T-helper 17 cell (primary cell): ENCODE results near the gene MICALL2. TPM values are rescaled to one million over a fixed set of nuclear protein-coding genes. Genes with fewer than 3 reads are reported as not detected.

Experiments used
- ATAC-seq: fragments of 150-1000 bp; cut with Tn5 transposase; 2 replicates; pipeline ENCODE4 v1.10.0; 2021; ENCODE audit warnings: mild to moderate bottlenecking, moderate library complexity
- DNase-seq, 3 donors: peaks; one replicate each; pipeline versions ENCODE4 v3.0.0 to v3.0.0-alpha.2; 2020 to 2021
- H3K9me3 ChIP-seq: one replicate; pipeline ENCODE4 v1.7.0; 2013; ENCODE audit warnings: low read length, mild to moderate bottlenecking; ENCODE audit not compliant: control insufficient read depth, poor library complexity, severe bottlenecking
- H3K27ac Mint-ChIP-seq: one replicate; pipeline ENCODE4 v1.8.0; 2022; ENCODE audit warnings: mild to moderate bottlenecking, moderate library complexity, mixed read lengths
- H3K27me3 Mint-ChIP-seq: one replicate; pipeline ENCODE4 v1.8.0; 2022; ENCODE audit warnings: mixed read lengths
- H3K36me3 Mint-ChIP-seq: one replicate; pipeline ENCODE4 v1.8.0; 2022; ENCODE audit warnings: low read depth, mixed read lengths
- H3K4me1 Mint-ChIP-seq: one replicate; pipeline ENCODE4 v1.8.0; 2022; ENCODE audit warnings: mild to moderate bottlenecking, mixed read lengths
- H3K4me3 Mint-ChIP-seq: one replicate; pipeline ENCODE4 v1.8.0; 2022; ENCODE audit warnings: mild to moderate bottlenecking, moderate library complexity, mixed read lengths
- total RNA-seq, 4 donors: library from RNA in 2 of 4; stranded (reverse) in 2 of 4; gene quantifications; one replicate each; pipeline ENCODE4 v1.2.3 and lab custom pipeline; 2022 to 2026

The MICALL2 gene
- total RNA-seq, 2 donors from 2014 or later: 3.2 to 3.4 TPM

DNA sequence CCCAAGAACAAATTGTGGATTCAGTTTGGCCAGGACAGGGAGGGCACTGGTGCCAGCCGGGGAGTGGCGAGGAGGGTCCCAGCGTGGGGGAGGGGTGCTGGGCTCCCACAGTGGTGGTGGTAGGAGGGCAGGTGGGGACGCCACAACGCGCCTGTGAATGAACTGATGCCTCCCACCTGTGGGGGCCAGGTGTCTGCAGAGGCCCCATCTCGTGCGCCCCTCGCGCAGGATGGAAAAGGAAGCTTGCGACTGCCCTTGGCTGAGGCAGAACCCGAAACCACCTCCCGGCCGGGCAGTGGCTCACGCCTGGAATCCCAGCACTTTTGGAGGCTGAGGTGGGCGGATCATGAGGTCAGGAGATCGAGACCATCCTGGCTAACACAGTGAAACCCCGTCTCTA lies 72.0 kb downstream of the MICALL2 start:
- no peaks in the 10 kb centered on the region for H3K4me1 Mint-ChIP-seq
- no peak overlapping the region for H3K27ac Mint-ChIP-seq
- DNase-seq (no peak), ATAC-seq (no peak)
- H3K4me3 Mint-ChIP-seq: no peak overlapping the region
- H3K36me3 Mint-ChIP-seq: peaks cover 3% of the 10 kb centered on the region
- no peaks in the 10 kb centered on the region for H3K9me3 ChIP-seq
- H3K27me3 Mint-ChIP-seq: peaks cover 11% of the 10 kb centered on the region

DNA sequence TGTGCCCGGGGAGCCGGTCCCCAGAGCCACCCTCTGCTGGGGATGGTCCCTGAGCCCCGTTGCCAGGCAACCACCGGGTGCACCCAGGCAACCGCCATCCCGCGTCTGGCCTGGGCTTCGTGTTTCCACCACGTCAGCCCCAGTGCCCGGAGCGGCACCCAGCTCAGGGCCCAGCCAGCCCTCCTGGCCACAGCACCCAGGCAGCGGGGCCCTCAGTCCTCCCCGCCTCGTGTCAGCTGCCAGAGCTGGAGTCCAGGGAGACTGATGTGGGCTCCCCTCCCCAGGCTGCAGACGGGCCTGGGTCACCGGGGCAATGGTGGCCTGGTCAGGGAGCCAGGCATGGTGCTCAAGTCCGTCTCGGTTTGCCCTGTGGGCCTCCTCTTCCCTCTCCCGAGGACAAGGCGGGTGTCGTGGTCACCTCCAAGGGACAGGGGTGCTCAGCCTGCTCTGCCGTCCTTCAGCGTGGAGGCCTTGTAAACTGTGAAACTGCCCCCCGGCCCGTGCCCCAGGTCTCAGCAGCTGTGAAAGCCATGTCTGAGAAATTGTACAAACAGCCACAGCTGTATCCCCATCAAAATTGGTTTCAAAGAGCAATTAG lies 72.5 kb downstream of the MICALL2 start:
- no peak overlapping the region for H3K4me3 Mint-ChIP-seq
- ATAC-seq: no peak

DNA sequence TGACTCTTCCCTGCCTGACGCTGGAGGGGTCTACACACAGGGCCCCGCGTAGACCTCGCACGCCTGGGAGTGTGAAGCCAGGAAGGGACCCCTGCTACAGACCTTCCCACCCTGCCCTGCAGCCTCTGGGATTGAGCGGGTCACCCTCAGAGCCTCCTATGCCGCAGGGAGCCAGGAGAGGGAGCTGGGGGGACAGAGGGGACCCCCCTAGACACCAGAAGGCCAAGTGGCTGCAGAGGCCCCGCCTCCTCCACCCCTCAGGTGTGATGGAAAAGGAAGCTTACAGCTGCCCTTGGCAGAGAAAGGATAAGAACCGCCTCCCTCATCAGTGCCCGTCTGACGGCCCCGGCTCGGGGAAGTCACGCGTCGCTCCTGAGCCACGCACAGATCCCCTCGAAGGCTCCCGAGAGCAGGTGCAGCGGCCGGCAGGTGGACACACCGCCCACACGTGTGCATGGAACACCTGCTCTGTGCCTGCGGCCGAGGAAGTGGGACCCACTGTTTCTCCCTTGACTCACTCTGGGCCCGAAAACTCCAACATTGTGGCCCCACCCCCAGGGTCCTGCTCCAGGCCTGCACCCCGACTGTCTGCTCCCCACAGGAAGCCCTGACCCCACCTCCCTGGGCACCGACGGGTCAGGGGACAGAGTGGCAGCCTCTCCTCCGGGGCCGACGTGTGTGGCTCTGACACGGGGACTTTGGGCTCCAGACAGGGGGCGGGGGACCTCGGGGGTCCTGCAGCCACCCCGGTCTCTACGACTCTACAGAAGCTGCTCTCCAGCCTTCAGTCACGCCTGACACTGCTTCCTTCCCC lies 73.3 kb downstream of the MICALL2 start:
- Mint-ChIP-seq H3K27me3 (peaks cover 10% of the 10 kb centered on the region), H3K27ac (no peak overlapping the region), H3K4me3 (no peak overlapping the region), H3K36me3 (peaks cover 3% of the 10 kb centered on the region), H3K4me1 (no peaks in the 10 kb centered on the region)
- ATAC-seq (no peak), DNase-seq (no peak)
- H3K9me3 ChIP-seq: no peaks in the 10 kb centered on the region

More for the DNA sequence above, 72.5 kb downstream of the MICALL2 start:
- Mint-ChIP-seq H3K36me3 (peaks cover 3% of the 10 kb centered on the region), H3K27me3 (peaks cover 10% of the 10 kb centered on the region), H3K27ac (no peak overlapping the region), H3K4me1 (no peaks in the 10 kb centered on the region)
- no peak for DNase-seq
- H3K9me3 ChIP-seq: no peaks in the 10 kb centered on the region

- Mint-ChIP-seq H3K36me3 (peaks cover 3% of the 10 kb centered on the region), H3K27me3 (peaks cover 10% of the 10 kb centered on the region), H3K4me3 (no peak overlapping the region), H3K27ac (no peak overlapping the region), H3K4me1 (no peaks in the 10 kb centered on the region)
- ATAC-seq (no peak), DNase-seq (no peak)
- H3K9me3 ChIP-seq: no peaks in the 10 kb centered on the region
Measured at GRCh38 chr7:1385086-1385808, 74.0 kb downstream of the MICALL2 start.

Other genes with a start within 250 kb of the MICALL2 start
- gene UNCX, start 226.6 kb downstream of the MICALL2 start, total RNA-seq: not detected
- gene INTS1, start 44.9 kb upstream of the MICALL2 start, total RNA-seq: 10 to 100 TPM; 88.2 to 89.4 TPM
- 10 to 100 TPM; 55.8 to 56.4 TPM for gene MAFK, start 71.2 kb upstream of the MICALL2 start, total RNA-seq
- not detected for gene TMEM184A, start 96.7 kb upstream of the MICALL2 start, total RNA-seq
- 10 to 100 TPM; 22.8 to 23.6 TPM for gene PSMG3, start 110.6 kb upstream of the MICALL2 start, total RNA-seq
- not detected for gene ELFN1, start 210.8 kb upstream of the MICALL2 start, total RNA-seq